Measurements from ENCODE around the gene BCAN.
A peak's percentile ranks its signal among the peaks of the same experiment; 100 is the strongest.

The BCAN gene

DNA sequence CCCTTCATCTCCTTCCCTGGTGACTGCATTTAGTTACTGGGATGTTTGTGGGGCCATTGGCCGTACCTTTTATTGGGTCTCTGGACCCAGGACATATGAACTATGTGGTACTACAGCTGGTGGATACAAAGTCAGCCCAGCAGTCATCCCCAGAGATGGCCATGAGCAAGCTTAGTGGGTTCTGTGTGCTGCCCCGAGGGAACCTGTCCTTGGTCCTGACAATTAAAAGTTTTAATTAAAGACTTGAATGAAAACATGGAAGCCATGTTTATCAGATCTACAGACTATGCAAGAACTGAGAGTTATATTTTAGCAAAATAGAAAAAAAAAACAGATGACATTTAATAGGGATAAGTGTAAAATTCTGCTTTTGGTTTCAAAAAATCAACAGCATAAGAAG, 38.1 kb downstream of the BCAN start:
- DNase-seq, result no peak

DNA sequence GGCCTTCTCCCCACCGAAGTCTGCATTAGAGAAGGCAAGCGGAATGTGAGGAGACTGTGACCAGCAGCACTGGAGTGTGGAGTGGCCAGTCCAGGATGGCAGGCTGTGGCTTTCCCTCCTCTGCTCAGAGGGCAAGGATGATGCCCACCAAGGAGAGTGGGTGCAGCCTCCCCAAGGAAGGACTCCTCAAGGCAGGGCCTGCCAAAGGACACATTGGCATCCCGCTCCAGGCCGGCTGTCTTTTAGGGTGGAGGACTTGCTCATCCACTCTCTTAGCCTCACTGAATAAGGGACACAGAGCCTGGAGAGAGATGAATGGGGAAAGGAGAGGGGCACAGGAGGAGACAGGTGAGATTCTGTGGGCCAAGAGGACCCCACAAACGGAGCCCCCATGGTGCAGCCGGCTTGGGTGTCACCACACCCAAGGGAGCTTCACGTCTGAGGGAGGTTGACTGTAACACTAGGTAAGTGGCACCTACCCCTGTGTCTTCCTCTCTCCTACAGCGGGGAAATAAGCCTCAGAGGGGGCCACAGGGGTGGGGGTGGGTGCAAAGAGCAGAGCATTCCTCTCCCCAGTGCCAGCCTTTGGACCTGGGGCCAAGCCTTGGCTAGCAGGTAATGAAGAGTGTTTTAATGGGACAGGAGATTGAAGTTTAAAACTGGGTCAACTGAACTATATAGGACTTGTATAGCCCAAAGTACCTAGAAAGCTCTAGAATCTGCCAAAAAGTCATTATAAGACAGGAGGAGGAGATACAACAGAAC, 39.5 kb downstream of the BCAN start:
- no peak for DNase-seq

DNA sequence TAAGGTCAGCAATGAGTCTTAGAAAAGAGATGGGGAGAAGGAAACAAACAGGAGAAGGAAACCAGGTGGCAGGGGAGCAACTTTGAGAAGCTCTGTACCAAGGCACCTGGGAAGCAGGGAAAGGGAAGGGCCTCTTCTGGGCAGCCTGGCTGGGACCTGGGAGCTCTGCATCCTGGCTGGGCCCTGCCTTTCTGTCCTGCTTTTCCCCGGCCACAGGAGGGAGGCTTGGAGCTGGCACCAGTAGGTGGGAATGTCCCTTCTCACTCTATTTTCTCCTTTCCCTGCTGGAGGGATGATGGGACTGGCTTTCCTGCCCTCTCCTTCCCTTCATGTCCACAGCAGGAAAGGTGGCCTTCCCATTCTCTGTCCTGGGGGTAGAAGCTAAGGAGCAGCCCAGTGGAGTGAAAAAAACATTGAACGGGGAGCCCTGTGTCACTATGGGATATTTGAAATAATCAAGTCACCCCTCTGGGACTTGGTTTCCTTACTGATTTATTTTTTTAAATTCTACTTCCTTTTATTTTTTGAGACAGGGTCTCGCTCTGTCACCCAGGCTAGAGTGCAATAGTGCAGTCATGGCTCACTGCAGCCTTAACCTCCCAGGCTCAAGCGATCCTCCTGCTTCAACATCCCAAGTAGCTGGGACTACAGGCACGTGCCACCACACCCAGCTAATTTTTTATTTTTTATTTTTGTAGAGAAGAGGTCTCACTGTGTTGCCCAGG, 40.4 kb downstream of the BCAN start:
- DNase-seq, result no peak

DNA sequence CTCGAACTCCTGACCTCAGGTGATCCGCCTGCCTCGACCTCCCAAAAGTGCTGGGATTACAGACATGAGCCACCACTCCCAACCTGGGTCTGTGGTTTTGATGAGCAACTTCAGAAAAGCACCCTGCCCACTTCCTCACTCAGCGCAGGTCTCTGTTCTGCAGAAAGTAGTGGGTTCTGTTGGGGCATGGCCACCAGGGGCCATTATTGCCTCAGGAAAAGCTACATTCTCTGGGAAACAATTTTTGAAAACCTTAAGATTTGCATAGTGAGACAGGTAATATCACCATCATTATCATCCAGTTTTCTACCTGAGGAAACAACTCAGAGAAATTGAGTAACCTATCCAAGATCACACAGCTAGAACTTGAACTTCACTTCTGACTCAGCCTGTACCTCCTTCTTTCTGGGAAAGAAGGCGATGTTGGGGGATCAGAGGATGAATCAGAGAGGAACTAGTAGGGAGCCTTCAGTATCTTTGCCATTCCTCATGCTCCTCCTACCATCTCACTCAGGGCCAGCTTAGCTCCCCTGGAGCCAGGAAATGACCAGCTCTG, 42.4 kb downstream of the BCAN start:
- DNase-seq, result no peak

DNA sequence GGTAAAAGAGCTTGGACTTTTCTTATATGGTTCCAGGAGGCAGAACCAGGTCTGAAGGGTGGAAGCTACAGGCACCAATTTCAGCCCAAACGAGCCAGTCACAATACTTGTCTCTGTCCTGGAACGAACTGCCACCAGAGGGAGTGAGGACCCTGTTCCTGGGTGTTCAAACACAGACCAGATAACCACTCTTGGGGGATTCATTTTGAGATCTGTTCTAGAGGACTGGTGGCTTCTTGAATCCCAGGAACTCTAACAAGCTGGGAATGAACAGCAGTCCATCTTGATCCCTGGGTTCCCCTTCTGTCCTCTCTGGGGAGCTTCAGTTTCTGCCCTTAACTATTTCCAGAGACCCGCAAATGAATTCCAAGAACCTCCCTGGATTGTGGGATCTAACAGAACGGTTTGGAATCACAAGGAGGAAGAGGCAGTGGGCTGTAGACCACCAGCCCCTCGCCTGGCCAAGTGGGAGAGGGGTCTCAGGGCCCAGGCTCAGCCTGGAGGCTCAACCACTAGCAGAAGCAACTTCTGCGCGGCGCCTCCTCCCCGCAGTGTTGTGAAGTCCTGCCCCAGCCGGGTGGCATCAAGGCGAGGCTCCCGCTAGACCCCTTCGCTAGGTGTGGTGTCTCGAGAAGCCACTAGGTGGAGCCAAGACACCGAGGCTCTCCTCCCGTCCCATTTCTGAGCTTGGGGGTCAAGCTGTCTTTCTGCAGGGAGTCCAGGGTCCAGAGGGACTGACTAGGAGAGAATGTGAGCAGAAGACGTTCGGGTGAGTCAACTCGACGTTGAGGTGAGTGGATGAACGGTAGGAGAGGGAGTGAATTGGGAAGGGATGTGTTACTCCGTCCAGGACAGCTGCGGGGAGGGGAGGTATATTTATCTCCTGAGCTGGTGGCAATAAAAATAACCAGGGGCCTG, 47.4 kb downstream of the BCAN start:
- peak; percentile 74 to 85 for DNase-seq

DNA sequence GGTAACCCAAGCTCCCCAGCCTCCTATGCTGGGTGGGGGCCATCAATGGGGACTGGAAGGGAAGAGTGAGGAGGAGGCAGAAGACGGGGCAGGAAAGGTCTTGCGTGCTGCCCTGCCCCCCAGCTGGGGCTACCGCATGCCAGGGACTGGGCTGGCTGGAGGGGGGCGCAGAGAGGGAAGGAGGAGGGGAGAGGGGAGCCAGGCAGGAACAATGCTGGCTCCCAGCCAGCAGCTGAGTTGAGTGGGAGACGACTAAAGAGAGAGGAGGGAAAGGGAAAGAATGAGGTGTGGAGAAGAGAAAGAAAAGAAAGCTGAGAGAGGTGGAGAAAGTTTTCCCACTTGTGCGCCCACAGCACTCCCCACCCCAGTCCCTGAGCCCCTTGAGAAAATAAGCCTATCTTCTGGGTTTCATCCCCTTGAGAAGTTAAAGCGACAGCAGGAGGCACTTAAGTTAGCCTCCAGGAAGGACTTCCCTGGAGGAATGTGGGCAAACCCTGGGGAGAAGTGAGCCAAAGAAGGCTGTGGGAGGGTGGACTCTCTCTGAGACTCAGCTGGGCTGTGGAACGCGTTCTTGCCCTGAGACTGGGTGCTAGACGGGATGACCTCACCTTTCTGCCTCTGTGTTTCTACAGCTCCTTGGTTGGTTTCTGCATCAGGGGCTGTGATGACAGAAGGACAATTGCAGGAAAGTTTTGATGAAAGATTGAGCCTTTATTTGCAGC, 48.2 kb downstream of the BCAN start:
- peak; percentile 67 to 82 for DNase-seq

DNA sequence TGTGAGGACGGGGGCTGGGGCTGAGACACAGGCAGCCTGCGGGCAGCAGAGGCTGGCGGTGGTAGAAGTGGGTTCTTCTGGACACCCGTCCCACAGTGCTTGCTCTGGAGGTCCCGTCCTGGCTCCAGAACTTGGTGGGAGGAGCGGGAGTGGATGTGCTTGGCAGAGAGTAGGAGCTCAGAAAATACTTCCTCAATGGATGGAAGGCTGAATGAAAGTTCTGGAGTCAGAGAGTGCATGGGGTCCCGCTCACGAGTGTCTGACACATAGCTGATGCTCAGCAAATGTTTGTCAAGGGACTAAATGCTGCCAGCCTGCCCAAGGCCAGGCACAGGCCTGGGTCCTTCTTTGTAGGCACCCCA, 48.7 kb downstream of the BCAN start:
- DNase-seq, result peak; percentile 60 to 84

DNA sequence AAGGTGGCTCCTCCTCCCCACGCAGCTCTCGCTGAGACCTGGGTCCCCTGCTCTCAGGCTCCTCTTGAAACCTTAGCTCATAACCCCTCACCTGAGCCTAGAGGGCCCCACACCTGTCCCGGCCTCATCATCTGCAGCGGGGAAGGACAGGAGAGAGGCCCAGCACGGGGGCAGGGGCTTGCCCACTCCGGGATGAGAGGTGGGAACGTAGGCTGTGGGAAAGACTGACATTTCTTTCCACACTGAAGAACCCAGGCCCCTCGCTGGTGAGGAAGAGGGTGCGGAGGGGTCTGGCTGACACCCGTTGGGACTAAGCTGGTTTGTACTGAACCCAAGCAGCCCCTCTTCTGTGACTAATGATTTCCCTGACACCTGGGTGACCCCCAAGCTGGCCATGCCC, 49.3 kb downstream of the BCAN start:
- no peak for DNase-seq

DNA sequence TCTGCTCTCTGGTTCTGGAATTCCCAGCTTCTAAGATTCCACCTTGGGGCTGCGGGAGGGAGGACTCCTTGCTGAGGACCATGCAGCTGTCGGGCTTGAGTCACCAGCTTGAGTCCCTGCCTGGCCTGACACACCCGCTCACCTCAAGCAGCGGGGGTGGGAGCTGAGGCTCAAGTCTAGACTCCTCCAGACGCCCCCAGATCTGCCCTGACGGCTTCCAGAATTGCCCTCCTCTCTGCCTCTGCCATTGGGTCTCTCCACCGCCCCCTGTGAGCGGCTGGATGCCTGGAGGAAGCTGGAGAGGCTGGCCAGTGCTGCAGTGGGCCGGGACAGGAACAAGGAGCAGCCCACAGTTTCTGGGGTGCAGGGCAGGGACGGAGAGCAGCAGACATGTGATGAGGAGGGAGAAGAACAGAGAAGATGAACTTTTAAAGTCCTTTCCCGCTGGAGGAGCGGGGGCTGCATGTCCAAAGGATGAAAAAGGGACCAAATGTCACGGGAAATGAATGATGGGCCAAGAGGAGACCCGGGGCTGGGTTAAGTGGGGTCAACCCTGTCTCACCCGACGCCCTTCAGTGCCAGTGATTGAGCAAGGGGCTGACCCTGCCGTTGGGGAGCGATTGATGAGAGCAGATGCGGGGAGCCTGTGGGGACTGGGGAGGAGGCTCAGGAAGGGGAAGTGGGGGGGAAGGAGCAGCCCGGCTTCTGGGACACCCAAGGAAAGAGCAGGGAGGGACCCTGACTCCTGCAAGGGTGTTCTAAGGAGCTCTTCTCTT, 49.9 kb downstream of the BCAN start:
- DNase-seq, result peak; percentile 87 to 97

DNA sequence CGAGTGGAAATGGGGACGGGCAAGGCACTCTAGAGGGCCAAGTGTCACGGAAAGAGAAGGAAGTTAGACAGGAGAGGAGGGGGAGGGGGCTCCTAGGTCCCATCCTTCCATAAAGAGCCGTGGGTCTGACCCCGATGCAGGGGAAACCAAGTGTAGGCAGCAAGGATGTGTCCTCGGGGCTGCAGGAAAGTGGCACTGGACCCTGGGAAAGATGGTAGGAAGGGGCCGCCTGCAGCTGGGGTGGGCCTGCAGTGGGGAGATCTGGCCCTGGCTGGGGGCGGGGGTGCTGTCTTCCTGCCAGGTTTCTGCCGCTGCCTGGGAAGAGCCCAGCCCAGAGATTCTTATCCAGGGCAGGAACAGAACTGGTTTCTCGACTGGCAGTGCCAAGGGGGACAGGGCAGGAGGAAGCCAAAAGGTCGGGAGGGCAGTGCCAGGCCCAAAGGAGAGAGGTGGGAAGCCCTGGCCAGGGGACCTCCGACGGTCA, 50.6 kb downstream of the BCAN start:
- no peak for DNase-seq

DNA sequence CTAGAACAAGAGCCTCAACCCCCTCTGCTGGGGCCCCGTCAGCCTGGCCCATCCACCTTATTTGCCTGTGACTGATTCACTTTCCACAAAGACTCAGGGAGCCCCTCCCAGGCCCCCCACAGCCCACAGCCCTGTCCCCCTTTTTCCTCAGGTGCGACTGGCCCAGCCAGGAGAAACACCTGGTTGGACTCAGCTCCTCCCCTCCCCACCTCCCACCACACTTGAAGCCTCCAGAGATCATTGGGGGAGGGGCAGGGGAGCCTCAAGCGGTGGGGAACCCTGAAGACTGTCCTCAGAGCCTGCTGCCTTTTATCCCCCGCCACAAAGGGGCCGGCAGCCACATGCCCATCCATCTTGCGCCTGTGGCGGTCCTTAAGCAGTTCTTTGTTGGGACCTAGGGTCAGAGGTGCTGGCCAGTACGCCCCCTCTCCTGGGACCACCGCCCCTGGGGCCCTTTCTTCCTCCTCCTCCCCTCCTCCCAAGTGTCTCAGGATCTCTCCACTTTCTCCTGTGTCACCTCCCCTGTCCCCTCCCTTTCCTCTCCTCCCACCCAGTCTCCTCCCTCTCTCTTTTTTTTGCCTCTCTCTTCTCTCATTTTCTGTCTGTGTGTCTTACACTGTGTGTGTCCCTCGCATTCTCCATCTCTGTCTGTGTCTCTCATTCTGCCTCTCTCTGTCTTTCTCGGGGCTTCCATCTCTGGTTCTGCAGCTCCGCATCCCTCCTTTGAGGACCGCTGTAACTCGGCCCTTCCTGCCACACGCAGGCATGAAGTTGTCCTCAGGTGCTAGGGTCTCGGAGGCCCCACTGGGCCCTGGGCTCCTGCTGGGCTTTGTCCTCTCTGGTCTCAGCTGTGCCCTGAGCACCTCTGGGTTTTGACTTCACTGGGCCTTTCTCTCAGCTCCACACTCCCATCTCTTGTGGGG, 51.3 kb downstream of the BCAN start:
- no peak for DNase-seq

DNA sequence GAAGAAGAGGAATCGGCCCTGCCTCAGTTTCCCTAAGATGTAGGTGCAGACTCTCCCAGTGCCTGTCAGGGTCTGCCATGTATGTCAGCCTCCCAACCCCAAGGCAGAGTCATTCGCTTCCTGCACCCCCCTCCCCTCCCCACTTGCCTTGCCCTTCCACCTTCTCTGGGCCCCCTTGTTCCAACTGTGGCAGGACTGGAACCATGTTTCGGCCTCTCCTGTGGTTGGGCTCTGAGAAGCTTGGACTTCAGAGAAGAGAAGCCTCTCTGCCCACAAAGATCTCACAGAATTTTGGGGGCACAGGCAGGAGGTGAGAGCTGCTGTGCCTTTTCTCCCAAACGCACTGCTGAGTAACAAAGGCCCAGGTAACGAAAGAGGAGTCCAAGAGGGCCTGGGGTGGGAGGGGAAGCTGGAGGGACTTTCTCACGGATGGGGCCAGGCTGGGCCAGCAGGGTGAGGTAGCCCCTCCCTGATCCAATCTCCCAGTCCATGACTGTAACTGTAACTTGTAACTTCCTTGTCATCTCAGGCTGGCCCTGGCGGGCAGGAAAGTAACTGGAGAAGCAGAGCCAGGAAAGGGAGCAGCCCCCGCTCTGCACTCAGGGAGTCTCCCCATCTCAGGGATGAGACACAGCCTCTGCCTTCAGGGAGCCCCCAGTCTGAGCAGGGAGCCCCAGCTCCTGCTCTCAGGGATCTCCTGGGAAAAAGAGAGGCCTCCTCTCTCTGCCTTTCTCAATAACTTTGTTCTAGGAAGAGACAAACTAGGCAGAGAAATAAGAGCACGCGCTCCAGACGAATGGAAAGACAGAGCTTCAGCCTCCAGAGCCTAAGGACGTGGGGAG, 52.2 kb downstream of the BCAN start:
- peak in 1 of 2 donors; percentile 39 for DNase-seq

DNA sequence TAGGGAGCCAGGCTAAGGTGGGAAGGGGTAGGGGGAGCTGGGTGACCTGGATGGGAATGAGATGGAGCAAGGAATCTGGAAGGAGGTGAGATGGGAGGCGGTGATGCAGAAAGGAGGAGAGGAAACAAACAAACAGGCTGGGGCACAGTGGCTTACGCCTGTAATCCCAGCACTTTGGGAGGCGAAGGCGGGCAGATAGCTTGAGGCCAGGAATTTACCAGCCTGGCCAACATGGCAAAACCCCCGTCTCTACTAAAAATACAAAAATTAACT, 52.7 kb downstream of the BCAN start:
- DNase-seq, result no peak

DNA sequence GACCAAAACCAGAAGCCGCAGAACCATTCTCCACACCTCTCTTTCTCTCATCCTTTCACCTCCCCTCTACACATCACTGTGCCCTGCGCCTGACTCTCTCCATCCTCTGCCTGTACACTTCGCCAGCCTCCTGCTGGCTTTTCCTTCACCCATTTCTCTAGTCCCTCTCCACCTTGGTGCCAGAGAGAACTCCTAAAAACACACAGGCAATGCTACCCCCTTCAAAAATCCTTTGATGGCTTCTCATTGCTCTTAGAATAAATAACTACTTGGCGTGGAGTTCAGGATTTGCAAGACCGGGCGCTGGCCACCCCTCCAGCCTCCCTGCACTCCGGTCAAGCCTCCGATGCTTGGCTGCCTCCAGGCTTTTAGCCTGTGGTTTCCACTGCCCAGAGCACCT, 54.8 kb downstream of the BCAN start:
- DNase-seq, result no peak

DNA sequence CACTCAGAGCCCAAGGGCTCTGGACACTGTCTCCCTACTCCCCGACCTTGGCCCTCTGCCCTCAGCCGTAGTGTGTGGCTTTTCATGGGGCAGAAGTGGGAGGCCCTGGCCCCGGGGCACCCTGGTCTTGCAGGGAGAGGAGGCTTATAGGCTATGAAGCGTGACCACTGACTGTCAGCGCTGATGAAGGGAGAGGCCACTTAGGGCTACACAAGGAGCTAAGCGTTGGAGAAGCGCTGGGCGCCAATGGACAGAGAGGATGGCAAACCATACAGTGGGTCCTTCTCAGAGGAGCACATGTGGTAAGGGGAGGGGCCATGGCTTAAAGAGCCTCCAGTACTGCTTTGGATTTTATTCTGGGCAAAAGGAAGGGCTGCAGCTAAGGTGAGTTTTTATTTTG, 55.6 kb downstream of the BCAN start:
- DNase-seq, result no peak

DNA sequence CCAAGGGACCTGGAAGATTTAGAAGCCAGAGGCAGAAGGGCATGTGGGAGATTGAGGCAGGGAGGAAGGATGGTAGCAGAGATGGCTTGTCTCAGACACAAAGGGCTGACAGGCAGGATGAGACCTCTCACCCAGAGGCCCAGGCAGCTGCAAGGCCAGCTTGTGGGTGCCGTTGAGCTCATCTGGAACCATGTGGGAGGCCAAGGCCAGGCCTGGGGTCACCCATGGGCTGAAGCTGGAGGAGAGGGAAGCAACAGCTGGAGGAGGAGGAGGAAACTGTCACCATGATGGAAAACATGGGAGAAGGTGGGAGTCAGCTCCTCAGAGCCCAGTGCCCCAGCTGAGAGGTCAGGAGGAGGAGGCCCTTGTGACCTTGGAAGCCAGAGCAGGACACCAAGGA, 57.1 kb downstream of the BCAN start:
- DNase-seq, result peak; percentile 73 to 93

DNA sequence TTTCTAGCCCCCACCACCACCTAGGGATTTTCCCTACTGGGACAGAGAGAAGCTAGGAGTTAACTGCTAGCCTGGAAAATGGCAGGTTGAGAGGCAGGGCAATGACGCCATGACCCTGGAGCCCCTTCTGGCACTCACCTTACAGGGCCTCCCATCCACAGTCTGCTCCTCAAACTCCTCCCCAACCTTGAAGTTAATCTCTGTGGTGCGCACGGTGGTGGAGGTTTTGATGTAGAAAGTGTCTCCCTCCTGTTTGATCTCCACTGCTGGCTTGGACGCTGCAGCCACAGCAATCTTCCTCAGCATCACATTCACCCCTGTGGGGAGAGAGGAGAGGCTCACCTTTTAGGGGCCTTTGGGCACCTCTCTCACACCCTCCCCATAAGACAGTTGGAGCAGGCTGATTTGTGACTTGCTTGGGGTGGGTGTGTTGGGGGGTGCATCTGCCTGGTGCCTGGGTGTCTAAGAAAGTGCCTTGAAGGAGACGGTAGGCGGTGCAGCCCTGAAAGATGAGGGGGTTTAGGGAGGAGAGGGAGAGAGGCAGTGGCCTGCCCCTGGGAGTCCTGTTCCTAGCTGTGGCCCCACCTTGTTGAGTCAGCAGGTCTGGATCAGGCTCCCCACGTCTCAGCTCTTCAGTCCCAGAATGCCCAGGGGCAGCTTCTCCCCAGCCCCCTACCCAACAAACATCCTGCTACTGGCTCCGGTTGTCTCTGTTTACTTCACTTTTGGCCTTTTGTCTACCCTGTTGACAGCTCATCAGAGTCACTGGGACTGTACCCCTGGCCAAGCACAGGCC, 59.0 kb downstream of the BCAN start:
- no peak for DNase-seq

DNA sequence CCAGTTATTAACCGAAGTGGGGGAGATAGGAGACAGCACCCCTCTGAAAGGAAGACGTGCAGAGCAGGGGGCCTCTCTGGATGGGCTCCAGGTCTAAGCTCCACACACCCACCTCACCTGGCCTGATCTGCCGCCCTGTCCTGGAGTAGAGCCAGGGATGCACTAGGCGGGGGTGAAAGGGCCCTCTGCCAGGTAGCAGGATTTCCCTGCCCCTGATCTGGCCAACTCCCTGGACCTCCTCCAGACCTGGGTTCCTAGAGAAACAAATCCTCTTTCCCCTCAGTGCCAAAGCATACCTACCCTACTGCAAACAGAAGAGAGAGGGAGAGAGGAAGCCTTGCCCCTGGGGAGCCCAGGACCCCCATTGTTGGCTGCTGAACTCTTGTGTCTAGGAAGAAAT, 61.4 kb downstream of the BCAN start:
- DNase-seq, result no peak

DNA sequence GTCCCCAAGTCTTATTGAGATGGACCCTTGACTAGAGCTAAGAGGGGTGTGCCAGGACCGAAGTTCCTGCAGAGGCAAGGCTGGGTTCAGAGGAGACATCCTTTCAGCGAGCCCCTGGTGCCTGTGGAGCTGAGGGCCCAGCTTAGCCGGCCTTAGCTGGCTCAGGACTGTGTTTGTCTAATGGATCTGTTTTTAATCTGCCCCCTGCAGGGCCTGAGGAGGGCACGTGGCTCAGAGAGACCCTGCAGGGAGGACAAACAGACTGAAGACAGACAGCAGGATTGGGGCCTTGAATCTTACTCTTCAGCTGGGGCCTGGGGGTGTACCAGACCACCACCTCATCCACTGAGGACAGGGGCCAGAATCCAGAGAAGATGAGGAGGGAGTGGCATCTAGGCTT, 61.8 kb downstream of the BCAN start:
- DNase-seq, result no peak
